ENCODE data around the gene SLIT3. TPM values are rescaled to one million over a fixed set of nuclear protein-coding genes. Genes with fewer than 3 reads are reported as not detected.

The SLIT3 gene
- total and polyA plus RNA-seq, 9 of the 15 experiments (the other 6 are each of a cell fraction or from before 2014, with no cell fraction given): 0.01 to 0.04 TPM; not detected in 7

DNA sequence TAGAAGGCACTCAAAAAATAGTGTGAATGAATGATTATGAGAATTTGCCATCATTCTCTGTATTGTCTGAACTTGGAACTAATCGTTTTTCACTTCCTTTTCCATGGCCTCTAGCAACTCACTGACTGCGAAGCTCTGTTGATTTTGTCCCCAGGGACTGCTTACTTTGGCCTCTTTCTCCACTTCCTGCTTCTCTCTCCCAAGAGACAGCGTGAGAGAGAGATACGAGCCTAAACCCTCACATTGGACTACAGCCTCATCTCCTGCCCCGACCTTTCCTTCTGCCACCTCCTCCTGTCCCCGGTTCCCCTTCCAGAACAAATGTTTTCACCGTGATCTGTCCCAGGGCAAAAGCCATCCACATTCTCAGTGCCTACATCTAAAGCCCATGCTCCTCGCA lies 421.0 kb downstream of the SLIT3 start (continued):
- TF ChIP-seq, protein P1, sequence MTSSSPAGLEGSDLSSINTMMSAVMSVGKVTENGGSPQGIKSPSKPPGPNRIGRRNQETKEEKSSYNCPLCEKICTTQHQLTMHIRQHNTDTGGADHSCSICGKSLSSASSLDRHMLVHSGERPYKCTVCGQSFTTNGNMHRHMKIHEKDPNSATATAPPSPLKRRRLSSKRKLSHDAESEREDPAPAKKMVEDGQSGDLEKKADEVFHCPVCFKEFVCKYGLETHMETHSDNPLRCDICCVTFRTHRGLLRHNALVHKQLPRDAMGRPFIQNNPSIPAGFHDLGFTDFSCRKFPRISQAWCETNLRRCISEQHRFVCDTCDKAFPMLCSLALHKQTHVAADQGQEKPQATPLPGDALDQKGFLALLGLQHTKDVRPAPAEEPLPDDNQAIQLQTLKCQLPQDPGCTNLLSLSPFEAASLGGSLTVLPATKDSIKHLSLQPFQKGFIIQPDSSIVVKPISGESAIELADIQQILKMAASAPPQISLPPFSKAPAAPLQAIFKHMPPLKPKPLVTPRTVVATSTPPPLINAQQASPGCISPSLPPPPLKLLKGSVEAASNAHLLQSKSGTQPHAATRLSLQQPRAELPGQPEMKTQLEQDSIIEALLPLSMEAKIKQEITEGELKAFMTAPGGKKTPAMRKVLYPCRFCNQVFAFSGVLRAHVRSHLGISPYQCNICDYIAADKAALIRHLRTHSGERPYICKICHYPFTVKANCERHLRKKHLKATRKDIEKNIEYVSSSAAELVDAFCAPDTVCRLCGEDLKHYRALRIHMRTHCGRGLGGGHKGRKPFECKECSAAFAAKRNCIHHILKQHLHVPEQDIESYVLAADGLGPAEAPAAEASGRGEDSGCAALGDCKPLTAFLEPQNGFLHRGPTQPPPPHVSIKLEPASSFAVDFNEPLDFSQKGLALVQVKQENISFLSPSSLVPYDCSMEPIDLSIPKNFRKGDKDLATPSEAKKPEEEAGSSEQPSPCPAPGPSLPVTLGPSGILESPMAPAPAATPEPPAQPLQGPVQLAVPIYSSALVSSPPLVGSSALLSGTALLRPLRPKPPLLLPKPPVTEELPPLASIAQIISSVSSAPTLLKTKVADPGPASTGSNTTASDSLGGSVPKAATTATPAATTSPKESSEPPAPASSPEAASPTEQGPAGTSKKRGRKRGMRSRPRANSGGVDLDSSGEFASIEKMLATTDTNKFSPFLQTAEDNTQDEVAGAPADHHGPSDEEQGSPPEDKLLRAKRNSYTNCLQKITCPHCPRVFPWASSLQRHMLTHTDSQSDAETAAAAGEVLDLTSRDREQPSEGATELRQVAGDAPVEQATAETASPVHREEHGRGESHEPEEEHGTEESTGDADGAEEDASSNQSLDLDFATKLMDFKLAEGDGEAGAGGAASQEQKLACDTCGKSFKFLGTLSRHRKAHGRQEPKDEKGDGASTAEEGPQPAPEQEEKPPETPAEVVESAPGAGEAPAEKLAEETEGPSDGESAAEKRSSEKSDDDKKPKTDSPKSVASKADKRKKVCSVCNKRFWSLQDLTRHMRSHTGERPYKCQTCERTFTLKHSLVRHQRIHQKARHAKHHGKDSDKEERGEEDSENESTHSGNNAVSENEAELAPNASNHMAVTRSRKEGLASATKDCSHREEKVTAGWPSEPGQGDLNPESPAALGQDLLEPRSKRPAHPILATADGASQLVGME (CRISPR knock-in tag; IDR thresholded peaks at IDR 0.05): no peak
- TF ChIP-seq TOE1 (IDR thresholded peaks at IDR 0.05; ENCODE audit: borderline replicate concordance) (no peak), TOE1 (CRISPR knock-in tag; IDR thresholded peaks at IDR 0.05; ENCODE audit: borderline replicate concordance, low read depth) (no peak), ZZZ3 (IDR thresholded peaks at IDR 0.05) (no peak), PHB (CRISPR knock-in tag; IDR thresholded peaks at IDR 0.05) (no peak), ZNF76 (CRISPR knock-in tag; IDR thresholded peaks at IDR 0.05; ENCODE audit: borderline replicate concordance) (no peak), EZH2 (IDR thresholded peaks at IDR 0.05; ENCODE audit: borderline replicate concordance, low read depth, low read length) (no peak)
